Measurements from ENCODE around the gene TRIM29.
A peak's percentile ranks its signal among the peaks of the same experiment; 100 is the strongest.

The TRIM29 gene

GRCh38 chr11:120121914-120122473 is 15.9 kb downstream of the TRIM29 start:
- DNase-seq: no peak

DNA sequence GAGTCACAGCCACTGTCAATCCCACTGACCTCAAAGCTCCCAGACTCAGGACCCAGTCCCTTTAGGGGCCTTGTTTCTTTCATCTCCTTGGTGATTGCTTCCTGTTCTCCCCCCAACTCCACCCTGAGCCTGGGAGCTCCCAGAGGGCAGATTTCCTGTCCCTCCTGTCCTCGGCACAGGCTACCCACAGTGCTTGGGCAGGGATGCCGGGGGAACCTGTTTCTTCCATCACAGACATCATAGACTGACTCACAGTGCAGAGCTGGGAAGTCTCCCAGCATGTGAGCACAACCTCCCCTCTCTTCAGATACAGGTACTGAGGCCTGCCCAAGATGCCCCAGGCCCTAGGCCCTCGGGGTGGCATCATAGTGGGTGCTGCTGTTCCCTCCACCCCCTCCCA is 16.6 kb downstream of the TRIM29 start:
- DNase-seq: no peak

DNA sequence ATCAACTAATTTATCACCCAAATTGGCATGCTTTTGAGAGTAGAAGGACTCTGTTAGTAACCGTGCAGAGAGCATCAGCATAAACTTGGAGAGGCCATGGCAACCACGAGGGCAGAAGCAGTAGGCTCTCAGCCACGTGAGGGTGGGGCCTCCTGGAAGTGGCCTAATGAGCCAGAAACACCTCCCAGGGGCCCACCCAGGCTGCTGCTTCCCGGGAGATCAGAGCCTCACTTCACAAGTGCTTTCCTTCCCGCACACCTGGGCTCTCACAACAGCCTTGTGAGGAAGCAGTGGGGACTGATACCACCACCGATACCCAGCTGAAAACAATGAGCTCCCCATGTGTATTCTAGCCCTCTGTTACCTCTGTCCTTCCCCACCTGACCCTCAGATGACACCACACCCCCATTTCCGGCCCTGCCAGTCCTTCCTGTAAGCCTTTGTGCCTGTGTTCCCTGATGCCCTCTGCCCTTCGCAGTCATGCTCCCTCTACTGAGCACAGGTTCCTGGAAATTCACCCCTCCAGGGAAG is 17.0 kb downstream of the TRIM29 start:
- no peak for DNase-seq

- DNase-seq: no peak
Observed at GRCh38 chr11:120119121-120119520, 18.8 kb downstream of the TRIM29 start.

DNA sequence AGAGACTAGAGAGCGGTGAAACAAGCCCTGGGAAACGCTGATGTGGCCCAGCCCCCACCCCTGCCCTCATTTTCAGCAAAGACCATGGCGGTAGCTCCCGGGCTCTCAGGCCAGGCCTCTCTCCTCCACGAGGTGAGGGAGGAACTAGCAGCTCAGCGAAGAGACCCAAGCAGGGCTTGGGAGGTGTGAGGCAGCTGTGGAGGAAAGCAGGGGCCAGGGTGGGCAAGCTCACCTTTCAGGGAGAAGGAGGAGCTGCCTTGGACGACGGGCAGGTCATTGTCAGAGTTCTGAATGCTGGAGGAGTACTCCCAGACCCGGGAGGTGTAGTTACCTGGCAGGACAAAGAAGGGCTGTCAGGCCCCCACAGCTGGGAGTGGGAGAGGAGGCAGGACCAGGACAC is 19.9 kb downstream of the TRIM29 start:
- no peak for DNase-seq

- no peak for DNase-seq
Observed at GRCh38 chr11:120116966-120117365, 20.9 kb downstream of the TRIM29 start.

DNA sequence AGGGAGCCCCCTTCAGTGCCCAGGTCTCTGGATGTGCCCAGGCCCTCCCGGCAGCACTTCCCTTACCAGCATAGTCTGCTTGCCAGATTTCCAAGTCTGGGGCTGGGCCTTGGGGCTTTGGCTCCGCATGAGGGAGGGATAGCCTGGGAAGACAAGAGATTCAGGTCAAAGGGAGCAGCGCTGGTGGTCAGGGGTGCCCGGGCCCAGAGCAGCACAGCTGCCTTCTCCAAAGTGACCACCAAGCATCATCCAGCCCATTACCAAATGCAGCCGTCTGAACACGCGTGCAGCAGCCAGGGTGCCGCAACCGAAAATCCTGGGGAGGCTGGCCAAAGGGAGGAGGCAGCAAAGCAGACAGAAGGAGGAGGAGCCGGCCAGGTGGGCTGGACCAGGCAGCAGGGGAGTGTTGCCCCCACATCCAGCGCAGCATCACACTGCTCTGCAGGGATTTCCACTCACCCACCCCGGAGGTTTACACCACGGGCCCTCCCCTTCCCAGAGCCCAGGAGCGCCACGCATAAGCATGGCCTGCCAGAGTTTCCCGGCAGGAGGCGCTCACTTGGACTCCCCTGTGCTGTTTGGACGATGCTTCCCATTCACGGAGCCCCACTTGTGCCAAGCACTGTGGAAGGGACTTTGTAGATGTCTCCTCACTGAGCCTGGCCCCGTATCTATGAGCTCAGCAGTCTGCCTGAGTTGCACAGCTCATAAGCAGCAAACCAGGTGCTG is 22.5 kb downstream of the TRIM29 start:
- no peak for DNase-seq

DNA sequence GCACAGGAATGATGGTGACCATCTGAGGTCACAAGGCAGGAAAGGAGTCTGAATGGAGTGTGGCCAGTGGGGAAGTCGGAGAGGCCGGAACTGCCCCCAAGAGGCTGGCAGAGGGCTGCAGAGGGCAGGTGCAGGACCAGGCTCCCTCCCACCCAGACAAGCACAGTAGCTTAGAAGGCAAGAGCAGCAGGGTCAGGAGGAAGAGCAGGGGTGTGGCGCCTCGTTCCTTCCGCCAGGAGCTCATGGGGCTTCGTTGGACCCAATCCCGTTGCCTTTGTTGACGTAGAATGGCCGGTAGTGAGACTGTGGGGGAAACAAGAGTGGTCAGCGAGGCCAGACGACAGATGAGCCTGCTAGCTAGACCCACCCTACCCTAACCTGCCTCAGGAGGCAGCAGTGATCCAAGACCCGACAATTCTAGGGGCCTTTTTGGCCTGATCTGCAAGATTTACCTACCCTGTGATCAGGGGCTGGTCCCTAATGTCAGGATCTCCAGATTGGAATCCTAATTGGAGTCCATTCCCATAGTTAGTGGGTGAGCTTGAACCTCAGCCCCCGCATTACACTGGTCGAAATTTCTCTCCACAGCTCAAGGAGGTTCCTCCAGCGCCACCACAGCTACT is 25.6 kb downstream of the TRIM29 start:
- DNase-seq: no peak

GRCh38 chr11:120109531-120109930 is 28.4 kb downstream of the TRIM29 start:
- DNase-seq: no peak

GRCh38 chr11:120108785-120109168 is 29.1 kb downstream of the TRIM29 start:
- DNase-seq: no peak

- peak; percentile 51 for DNase-seq
Observed at GRCh38 chr11:120108154-120108784, 29.6 kb downstream of the TRIM29 start.

- DNase-seq: no peak
Observed at GRCh38 chr11:120107692-120108091, 30.2 kb downstream of the TRIM29 start.

GRCh38 chr11:120106354-120107150 is 31.4 kb downstream of the TRIM29 start:
- no peak for DNase-seq

GRCh38 chr11:120105576-120105975 is 32.3 kb downstream of the TRIM29 start:
- no peak for DNase-seq

- DNase-seq: no peak
Observed at GRCh38 chr11:120104041-120104565, 33.8 kb downstream of the TRIM29 start.

- DNase-seq: no peak
Observed at GRCh38 chr11:120102864-120103122, 35.1 kb downstream of the TRIM29 start.

DNA sequence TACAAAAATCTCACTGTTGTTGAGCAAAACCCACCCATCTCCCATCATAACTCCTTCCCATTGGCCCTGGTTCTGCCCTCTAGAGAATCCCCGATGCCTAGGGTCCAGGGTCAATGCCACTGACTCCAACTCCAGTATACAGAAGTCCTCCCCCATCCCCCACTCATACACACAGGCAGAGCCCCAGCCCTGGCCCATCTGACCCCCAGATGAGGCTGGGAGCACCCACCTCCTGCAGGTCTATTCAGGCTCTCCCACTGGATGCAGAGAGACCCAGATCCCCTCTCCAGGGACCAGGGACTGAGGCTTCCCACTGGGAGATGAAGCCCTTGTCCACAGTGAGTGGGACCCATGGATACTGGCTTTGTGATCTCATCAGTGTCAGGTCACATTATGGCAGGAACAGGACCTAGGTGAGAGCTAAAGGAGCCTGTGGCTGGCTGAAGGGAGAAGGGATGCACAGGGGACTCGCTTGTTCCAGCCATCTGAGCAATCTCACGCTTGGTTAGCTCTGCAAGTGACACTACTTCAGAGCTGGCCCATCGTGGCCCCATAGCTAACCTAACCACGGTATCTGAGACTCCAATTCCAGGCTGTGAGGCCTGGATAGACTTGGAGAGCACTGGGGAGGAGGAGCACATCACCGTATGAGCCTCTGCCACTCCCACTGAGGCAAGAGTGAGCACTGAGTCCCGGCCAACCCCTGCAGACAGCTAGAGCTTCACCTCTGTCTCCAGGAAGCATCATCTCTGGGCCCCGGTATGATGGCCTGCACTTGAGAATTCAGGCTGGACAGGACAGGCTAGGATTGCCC is 35.7 kb downstream of the TRIM29 start:
- DNase-seq: no peak

DNA sequence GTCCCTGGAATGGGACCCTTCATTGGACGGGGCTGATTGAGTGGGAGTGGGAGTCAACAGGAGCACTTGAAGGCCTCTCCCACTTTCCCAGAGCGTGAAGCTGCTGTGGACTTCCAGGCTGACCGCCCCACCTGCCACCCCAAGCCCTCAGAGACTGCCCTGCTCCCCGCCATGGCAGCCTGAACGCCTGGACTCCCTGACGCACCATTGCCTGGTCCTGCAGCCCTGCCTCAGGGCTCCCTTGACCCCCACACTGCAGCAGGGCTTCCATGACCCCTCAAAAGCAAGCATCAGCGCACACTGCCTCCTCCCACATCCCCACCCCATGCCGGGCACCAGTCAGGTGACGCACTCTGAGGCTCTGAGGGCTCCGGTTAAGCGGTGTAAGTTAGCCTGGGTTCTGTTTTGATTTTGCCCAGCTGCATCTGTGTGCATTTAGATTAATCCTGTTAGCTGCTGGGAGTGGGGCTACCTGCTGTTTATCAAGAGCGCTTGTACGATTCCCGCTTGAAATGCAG is 39.4 kb downstream of the TRIM29 start:
- no peak for DNase-seq

DNA sequence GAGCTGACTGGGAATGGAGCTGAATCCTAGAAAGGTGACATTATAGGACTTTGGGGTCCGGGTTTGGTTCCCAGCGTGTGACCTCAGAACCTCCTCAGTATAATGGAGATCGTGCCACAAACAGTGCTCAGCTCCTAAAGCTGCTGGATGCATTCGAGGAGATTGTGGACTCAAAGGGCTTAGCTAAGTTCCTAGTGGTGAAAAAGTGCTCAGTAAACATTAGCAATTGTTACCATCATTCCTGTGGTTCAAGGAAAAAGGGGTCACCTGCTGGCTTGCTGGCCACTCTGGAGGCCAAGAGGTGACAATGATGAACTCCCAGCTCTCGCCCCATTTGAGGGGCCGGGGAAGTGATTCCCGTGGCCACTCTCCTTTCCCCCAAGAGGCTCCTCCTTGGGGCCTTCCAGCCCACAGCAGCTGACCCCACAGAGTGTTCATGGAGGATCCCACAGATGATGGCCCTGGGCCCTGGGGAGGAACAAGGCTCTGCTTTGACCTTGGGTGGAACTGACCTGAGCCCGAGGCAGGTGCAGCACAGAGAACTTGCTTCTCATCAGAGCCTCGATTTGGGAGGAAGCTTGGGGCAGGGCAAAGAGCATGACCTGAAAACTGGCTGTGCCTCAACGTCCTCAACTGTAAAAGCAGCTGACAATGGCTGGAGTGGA is 40.1 kb downstream of the TRIM29 start:
- no peak for DNase-seq

DNA sequence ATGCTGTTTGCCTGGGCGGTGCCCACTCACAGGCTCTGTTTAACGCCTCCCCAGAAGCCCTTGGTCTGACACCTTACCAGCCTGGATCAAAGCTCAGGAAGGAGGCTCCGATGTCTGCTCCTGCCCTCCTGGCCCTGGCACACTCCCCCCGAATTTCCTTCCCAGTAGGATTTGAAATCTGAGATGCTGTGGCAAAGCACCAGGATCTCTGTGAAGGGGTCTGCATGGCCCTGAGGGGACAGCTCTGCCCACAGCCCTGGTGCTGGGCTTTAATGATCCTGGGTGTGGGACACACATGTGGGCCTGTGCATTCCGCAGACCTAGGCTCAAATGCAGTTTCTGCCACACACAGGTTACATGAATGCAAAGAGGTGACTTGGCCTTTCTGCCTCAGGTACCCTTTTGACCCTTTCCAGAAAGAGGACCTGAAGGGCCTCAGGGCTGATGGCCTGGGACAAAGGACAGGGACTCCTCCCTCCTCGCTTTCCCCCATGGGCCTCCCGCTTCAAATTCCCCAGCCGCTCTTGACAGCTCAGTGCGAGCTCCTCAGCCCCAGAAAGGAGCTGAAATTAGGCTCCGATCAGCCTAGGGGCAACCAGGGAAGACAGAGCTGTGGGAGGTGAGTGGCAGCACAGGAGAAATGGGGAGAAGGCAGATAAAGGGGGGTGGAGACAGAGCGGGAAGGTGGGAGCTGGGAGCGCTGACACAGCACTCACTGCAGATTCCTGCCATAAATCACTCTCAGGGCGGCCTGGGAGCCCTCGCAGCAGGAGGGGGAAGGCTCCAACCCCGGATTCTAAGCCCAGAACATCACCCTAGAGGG is 41.3 kb downstream of the TRIM29 start:
- no peak for DNase-seq
